ENCODE measurements around the gene HAO1.

The HAO1 gene

DNA sequence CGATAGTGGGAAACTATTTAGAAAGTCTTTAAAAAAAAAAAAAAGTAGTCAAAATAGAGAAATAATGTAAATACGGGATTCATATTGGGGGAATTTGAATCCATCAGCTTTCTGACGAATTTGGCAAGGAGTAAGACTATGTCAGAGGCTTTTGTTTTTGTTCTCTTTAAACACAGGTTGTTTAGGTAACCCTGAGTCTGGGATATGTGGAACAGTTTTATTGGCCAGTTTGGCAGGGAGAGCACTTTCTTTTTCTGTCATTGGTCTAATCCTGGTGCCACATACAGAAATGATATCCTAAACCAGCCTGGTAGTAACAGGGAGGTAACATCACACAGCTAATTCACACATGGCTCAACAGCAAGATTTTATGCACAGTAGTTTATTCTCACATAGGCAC, 27.7 kb downstream of the HAO1 start:
- DNase-seq (ENCODE audit: low read depth, low spot score), result no peak
- in situ Hi-C loops (cut with HindIII; ENCODE audit: low sequenced_read_pairs), result no loop called here
- H3K4me3 ChIP-seq (ENCODE audit: low read depth, low read length), result no peak overlapping the region
- TF ChIP-seq, protein P1, sequence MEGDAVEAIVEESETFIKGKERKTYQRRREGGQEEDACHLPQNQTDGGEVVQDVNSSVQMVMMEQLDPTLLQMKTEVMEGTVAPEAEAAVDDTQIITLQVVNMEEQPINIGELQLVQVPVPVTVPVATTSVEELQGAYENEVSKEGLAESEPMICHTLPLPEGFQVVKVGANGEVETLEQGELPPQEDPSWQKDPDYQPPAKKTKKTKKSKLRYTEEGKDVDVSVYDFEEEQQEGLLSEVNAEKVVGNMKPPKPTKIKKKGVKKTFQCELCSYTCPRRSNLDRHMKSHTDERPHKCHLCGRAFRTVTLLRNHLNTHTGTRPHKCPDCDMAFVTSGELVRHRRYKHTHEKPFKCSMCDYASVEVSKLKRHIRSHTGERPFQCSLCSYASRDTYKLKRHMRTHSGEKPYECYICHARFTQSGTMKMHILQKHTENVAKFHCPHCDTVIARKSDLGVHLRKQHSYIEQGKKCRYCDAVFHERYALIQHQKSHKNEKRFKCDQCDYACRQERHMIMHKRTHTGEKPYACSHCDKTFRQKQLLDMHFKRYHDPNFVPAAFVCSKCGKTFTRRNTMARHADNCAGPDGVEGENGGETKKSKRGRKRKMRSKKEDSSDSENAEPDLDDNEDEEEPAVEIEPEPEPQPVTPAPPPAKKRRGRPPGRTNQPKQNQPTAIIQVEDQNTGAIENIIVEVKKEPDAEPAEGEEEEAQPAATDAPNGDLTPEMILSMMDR (IDR thresholded peaks at IDR 0.05; ENCODE audit: low read depth, low read length), result no peak

DNA sequence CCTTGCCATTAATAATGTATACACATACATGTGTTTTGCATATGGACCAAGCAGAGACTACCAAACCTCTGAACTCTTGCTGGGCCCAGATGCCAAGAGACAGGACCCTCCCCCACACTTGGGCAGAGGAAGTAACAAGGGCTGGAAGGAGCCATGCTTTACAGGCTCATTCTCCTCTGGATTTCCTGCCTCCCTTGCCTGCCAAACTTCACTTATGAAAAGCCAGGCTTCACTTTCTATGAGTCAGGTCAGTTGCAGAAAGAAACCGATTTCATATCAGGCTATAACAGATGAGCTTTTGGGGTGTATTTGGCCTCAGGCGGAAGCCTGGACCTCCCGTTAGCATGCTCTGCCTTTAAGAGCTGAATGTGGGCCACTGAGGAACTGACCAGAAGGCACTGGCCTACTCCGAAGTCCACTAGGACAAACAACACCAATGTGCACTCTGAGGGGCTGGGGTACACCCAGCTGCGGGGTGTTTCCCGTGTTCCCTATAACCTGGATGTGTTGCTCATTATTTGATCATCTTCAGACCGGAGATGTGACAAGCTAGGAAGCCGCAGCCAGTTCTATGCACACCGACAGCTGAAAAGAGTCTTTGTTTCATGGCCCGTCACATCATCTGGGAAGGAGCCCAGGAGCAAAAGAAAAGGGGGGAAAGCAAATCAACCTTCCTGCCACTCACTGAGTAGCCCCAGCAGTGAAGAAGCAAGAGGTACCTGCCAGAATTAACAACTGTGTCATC, 28.5 kb downstream of the HAO1 start:
- TF ChIP-seq, protein P1 (IDR thresholded peaks at IDR 0.05; ENCODE audit: low read depth, low read length), result no peak
- no peak overlapping the region for H3K4me3 ChIP-seq (ENCODE audit: low read depth, low read length)
- in situ Hi-C loops (cut with HindIII; ENCODE audit: low sequenced_read_pairs), result no loop called here
- no peak for DNase-seq (ENCODE audit: low read depth, low spot score)

DNA sequence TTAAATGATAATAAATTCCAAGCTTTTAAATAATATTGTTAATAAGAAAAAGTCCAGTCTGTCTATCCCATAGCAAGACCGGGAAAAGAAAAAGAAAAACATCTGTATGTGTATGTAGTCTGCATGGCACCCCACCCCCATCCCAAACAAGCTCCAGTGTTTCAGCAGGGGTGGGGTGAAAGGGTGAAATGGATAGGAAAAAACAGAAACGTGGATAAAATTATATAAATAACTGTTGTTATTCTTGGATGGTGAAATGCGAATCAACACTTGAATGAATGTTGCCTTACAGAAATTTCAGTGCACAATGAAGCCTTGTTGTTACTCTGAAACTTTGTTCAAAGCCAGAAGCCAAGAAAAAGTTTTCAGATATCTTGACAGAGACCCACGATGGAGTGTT, 31.4 kb downstream of the HAO1 start:
- H3K4me3 ChIP-seq (ENCODE audit: low read depth, low read length), result no peak overlapping the region
- in situ Hi-C loops (cut with HindIII; ENCODE audit: low sequenced_read_pairs), result no loop called here
- TF ChIP-seq, protein P1 (IDR thresholded peaks at IDR 0.05; ENCODE audit: low read depth, low read length), result no peak
- DNase-seq (ENCODE audit: low read depth, low spot score), result no peak

DNA sequence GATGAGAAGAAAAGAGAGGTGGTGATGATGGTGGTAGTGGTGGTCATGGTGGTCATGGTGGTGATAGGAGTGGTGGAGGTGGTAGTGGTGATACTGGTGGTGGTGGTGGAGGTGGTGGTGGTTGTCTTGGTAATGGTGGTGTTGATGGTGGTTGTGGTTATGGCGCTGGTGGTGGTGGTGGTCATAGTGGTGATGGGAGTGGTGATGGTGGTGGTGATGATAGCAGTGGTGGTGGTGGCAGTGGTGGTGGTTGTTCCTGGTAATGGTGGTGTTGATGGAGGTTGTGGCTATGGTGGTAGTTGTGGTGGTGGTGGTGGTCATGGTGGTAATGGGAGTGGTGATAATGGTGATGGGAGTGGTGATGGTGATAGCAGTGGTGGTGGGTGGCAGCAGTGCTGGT, 36.8 kb downstream of the HAO1 start:
- DNase-seq (ENCODE audit: low read depth, low spot score), result no peak
- in situ Hi-C loops (cut with HindIII; ENCODE audit: low sequenced_read_pairs), result no loop called here
- no peak overlapping the region for H3K4me3 ChIP-seq (ENCODE audit: low read depth, low read length)
- TF ChIP-seq, protein P1 (IDR thresholded peaks at IDR 0.05; ENCODE audit: low read depth, low read length), result no peak

DNA sequence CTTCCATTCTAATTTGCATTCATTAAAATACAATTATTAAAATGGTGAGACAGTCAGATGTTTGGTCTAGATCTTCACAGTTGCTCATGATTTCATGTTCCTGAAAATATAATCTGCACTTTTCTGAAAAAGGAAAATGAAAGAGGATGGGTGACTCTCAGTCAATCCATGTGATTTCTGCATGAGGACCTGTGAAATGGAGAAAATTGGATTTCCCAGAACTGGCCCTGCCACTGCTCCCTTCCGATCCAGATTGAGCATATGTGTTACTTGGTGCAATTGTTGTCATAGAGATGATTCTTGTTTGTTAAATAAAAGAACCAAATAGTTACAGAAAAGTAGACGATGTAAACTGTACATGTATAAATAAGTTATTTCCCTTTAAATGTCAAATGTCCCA, 37.4 kb downstream of the HAO1 start:
- in situ Hi-C loops (cut with HindIII; ENCODE audit: low sequenced_read_pairs), result no loop called here
- TF ChIP-seq, protein P1 (IDR thresholded peaks at IDR 0.05; ENCODE audit: low read depth, low read length), result no peak

DNA sequence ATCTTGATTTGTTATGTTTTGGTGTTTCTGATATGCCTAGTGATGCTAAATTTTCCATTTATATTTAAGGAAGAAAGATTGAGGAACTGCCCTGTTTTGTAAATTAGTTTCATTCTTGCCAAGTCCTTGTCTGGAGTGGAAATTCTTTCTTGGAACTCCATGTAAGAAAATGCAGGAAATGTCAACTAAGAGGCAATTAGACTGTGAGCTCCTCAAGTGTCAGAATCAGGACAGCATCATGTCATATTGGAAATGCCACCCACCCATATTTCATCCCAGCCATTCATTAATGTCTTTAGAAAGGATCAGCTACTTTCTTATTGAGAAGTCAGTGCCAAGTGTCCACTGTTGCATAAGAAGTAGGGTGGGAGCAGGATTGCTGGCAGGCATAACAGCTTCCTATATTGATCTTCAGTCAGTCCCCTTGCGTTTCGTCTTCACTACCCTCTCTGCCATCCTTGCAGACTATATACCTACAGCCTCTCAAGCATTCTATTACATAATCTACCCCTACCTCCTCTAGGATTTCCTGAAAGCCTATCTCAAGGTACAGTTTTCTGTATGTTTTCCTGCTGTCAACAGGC, 42.4 kb downstream of the HAO1 start:
- DNase-seq (ENCODE audit: low read depth, low spot score), result no peak
- in situ Hi-C loops (cut with HindIII; ENCODE audit: low sequenced_read_pairs), result no loop called here
- TF ChIP-seq, protein P1 (IDR thresholded peaks at IDR 0.05; ENCODE audit: low read depth, low read length), result no peak
- H3K4me3 ChIP-seq (ENCODE audit: low read depth, low read length), result no peak overlapping the region

More for the DNA sequence above, 37.4 kb downstream of the HAO1 start:
- H3K4me3 ChIP-seq (ENCODE audit: low read depth, low read length), result no peak overlapping the region
- no peak for DNase-seq (ENCODE audit: low read depth, low spot score)
